ENCODE data around the gene IGSF1.
"Not testable (repeated sequence)": the region's sequence is repeated elsewhere in the genome, so short reads cannot be mapped to it uniquely, and the experiment has no call there.

IGSF1 gene

DNA sequence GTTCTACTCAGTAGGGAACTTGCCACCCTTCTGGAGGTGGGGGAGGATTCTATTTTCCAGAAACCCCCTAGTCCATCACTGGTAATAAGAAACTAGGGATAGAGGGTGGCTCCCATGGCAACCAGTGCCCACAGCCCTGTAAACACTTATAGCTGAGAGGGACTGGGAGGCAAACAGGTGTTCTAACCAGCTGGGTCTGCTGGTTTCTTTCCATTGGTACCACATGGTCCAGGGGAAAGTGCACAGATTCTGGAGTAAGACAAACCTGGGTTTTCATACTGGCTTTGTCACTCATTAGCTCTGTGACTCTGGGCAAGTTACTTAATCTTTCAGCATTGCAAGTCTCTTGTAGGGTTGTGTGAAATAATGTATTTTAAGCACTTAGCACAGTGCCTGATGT is 26.9 kb downstream of the IGSF1 start:
- Mint-ChIP-seq H3K36me3 (no peaks in the 10 kb centered on the region), H3K4me1 (no peaks in the 10 kb centered on the region), H3K9me3 (no peaks in the 10 kb centered on the region), H3K4me3 (no peak overlapping the region), H3K27ac (no peak overlapping the region), H3K27me3 (peaks cover 2% of the 10 kb centered on the region)
- DNase-seq (ENCODE audit: low spot score in 2 of 2), result no peak
- no peak for ATAC-seq (ENCODE audit: low read depth)

DNA sequence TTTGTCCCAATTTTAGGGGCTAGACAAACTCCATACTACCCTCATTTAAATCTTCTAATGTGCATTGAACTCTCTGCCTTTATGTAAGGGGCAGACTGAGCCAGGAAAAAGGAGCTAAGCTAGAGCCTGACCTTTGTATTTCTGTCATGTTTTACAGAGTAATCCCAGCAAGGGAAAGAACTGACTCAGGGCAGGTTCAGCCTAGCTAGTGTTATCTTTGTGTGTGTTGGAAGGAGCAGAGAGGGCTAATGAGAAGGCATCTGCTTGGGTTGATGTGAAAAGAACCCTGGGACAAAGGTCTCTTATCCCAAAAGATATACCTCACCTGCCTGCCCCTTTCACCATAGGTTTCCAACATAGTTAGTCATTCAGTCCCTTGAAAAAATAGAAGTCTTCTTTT is 31.7 kb downstream of the IGSF1 start:
- Mint-ChIP-seq H3K27ac (no peak overlapping the region), H3K4me1 (no peaks in the 10 kb centered on the region), H3K27me3 (no peaks in the 10 kb centered on the region), H3K4me3 (no peak overlapping the region), H3K36me3 (no peaks in the 10 kb centered on the region), H3K9me3 (no peaks in the 10 kb centered on the region)
- ATAC-seq (ENCODE audit: low read depth), result no peak
- no peak for DNase-seq (ENCODE audit: low spot score in 2 of 2)

DNA sequence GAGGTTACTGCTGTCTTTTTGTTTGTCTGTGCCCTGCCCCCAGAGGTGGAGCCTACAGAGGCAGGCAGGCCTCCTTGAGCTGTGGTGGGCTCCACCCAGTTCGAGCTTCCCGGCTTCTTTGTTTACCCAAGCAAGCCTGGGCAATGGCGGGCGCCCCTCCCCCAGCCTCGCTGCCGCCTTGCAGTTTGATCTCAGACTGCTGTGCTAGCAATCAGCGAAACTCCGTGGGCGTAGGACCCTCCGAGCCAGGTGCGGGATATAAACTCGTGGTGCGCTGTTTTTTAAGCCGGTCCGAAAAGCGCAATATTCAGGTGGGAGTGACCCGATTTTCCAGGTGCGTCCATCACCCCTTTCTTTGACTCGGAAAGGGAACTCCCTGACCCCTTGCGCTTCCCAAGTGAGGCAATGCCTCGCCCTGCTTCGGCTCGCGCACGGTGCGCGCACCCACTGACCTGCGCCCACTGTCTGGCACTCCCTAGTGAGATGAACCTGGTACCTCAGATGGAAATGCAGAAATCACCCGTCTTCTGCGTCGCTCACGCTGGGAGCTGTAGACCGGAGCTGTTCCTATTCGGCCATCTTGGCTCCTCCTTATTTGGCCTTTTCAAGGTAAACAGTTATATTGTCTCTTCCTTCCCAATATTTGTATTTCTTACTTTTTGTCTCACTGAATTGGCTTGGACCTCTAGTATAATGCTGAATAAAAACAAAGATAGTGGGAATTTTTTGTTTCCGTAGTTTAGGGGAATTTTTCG is 37.9 kb downstream of the IGSF1 start:
- H3K27me3 Mint-ChIP-seq; H3K27ac Mint-ChIP-seq; DNase-seq (ENCODE audit: low spot score in 2 of 2); ATAC-seq (ENCODE audit: low read depth); H3K36me3 Mint-ChIP-seq; H3K4me3 Mint-ChIP-seq; H3K9me3 Mint-ChIP-seq; H3K4me1 Mint-ChIP-seq: not testable (repeated sequence)

DNA sequence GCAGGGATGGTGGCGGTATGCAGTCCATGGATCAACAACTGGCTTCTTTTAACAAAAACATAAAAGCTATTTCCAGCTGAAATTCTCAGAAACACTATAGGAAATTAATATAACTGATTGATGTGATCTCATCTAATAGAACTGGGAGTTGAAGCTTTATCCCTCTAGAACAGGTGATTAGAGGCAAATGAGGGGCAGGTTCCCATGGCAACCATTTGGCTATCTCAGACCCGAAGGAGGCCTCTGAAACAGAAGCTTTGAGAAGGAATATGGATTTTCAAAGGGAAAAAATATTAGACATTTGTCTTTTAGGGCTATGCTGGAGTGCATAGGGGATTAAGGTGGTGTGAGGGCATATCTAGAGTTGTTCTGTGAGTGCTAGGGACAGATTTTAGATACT is 50.0 kb downstream of the IGSF1 start:
- H3K27ac Mint-ChIP-seq, result no peak overlapping the region
- no peak for ATAC-seq (ENCODE audit: low read depth)

DNA sequence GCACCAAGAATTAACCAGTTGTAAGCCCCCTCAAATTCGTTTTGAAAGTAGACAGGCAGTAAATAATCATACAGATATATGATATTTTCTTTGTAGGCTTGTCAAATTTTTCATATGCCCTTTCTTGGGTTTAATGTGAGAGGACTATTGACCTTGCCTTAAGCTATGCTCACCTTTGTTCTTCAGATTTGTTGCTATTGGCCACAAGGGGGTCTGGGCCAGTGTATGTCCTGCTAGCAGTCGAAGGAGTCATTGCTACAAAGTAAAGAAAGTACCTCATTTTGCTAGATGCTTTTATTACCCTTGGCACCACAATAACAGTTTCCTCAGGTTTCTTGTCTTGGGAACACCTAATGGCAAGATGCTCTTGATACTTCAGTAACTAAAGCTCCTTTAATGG is 51.7 kb downstream of the IGSF1 start:
- Mint-ChIP-seq H3K4me3 (no peak overlapping the region), H3K27me3 (no peaks in the 10 kb centered on the region), H3K27ac (no peak overlapping the region), H3K9me3 (no peaks in the 10 kb centered on the region), H3K36me3 (no peaks in the 10 kb centered on the region), H3K4me1 (no peaks in the 10 kb centered on the region)
- no peak for ATAC-seq (ENCODE audit: low read depth)
- no peak for DNase-seq (ENCODE audit: low spot score in 2 of 2)

More for the DNA sequence above, 50.0 kb downstream of the IGSF1 start:
- no peak for DNase-seq (ENCODE audit: low spot score in 2 of 2)
- Mint-ChIP-seq H3K4me1 (no peaks in the 10 kb centered on the region), H3K4me3 (no peak overlapping the region), H3K36me3 (no peaks in the 10 kb centered on the region), H3K27me3 (no peaks in the 10 kb centered on the region), H3K9me3 (no peaks in the 10 kb centered on the region)

DNA sequence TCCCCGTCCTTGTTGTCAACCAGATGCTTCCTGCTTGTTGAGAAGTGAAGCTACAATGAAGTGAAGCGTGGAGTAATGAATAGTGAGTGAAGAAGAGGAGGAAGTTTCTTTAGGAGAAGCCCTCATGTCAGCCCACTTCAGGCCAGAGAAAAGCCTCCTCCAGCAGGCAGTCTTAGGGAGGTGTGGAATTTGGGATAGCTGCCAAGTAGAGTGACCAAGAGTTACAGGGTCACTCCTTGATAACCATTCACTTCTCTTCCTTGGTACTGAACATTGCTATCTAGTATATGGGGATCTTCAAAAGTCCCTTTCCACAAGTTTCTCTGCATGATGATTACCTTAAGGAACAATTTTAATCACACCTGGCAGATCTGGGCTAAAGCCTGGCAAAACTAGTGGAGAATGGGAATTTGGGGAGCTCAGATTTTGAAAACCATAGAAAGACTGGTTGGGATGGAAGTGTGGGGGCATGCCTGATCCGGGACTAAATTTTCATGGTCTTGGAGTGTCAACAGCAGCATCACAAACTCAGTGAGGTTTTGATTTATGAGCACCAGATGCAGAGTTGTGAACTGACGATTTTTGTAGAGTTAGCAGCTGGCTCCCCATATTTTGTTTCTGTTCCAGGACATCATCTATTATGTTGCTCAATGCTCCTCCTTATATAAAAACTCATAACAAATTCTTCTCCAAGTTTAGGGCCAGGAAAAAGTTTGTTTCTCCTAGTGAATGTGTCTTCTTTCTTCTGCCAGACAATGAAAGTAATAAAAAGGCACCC is 53.1 kb downstream of the IGSF1 start:
- H3K9me3 Mint-ChIP-seq, result no peaks in the 10 kb centered on the region
- no peaks in the 10 kb centered on the region for H3K4me1 Mint-ChIP-seq
- ATAC-seq (ENCODE audit: low read depth) (no peak), DNase-seq (ENCODE audit: low spot score in 2 of 2) (no peak)
- no peaks in the 10 kb centered on the region for H3K36me3 Mint-ChIP-seq
- no peak overlapping the region for H3K27ac Mint-ChIP-seq
- no peak overlapping the region for H3K4me3 Mint-ChIP-seq
- no peaks in the 10 kb centered on the region for H3K27me3 Mint-ChIP-seq

DNA sequence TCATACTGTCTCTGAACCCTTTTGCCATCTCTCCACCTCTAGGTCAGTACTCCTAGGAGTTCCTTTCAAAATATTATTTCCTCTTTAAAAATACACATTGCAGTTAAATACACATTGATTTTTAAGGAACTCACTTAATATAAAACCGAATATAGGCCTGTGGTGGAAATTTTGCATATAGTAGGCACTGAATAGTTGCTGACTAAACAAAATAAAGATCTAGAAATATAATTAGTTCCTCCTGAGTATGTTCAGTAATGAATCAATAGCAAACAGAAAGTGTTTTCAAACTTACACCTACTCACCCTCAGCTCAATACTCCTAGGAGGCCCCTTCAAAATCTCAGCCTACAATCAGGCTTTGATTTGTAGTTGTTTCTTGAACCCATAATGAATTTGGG is 61.5 kb downstream of the IGSF1 start:
- Mint-ChIP-seq H3K27me3 (no peaks in the 10 kb centered on the region), H3K27ac (no peak overlapping the region), H3K4me3 (no peak overlapping the region), H3K36me3 (no peaks in the 10 kb centered on the region), H3K4me1 (no peaks in the 10 kb centered on the region), H3K9me3 (no peaks in the 10 kb centered on the region)
- no peak for DNase-seq (ENCODE audit: low spot score in 2 of 2)
- ATAC-seq (ENCODE audit: low read depth), result no peak

DNA sequence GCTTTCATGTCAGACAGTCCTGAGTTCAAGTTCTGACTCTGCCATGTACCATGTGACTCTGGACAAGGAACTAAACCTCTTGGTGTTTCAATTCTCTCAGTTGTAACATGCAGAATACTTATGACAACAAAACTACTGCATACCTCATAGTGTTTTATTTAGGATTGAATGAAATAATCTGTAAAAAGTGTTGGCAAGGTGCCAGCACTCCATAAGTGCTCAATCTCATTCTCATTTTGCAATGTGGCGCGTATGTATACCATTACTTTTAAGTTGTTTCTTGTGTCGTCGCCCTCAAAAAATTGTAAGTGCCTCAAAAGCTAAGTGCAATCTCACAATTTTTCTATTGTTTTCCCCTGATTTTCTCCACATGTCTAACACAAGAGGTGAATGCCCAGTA is 62.5 kb downstream of the IGSF1 start:
- Mint-ChIP-seq H3K27me3 (no peaks in the 10 kb centered on the region), H3K4me3 (no peak overlapping the region), H3K4me1 (no peaks in the 10 kb centered on the region), H3K27ac (no peak overlapping the region), H3K36me3 (no peaks in the 10 kb centered on the region), H3K9me3 (no peaks in the 10 kb centered on the region)
- ATAC-seq (ENCODE audit: low read depth) (no peak), DNase-seq (ENCODE audit: low spot score in 2 of 2) (no peak)

DNA sequence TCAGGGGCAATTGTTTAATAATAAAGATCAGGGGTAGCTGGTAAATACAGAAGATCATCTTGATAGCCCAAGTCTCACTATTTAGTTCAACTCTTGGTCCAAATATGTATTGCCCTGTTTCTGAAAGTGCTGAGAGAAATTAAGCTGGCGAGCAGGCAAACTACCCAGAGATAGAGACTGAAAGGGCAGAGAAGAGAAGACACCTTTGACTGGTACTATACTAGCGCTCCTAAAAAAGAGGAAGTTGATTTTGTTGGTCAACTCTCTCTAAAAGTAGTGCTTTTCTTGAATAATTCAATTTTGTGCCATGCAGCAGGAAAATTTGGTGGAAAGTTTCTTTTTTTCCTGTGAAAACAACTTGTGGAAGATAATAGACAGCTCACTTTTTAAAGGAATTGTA is 64.0 kb downstream of the IGSF1 start:
- Mint-ChIP-seq H3K4me1 (no peaks in the 10 kb centered on the region), H3K9me3 (no peaks in the 10 kb centered on the region), H3K36me3 (no peaks in the 10 kb centered on the region), H3K4me3 (no peak overlapping the region), H3K27me3 (no peaks in the 10 kb centered on the region), H3K27ac (no peak overlapping the region)
- no peak for DNase-seq (ENCODE audit: low spot score in 2 of 2)
- no peak for ATAC-seq (ENCODE audit: low read depth)

Data from memory B cell (primary cell).